ENCODE data around the gene RPL31.

The RPL31 gene

GRCh38 chr2:100992262-100992661 is 9.8 kb upstream of the RPL31 start:
- Histone ChIP-seq H3K9ac (ENCODE audit: low read depth in 1 of 2, low read length in 2 of 2) (no peak overlapping the region), H3K9me3 (ENCODE audit: control insufficient read depth in 2 of 2, low read length in 2 of 2) (no peaks in the 10 kb centered on the region), H3K4me1 (ENCODE audit: control insufficient read depth in 2 of 2, insufficient read depth in 2 of 2, low read length in 2 of 2) (no peaks in the 10 kb centered on the region), H3K27ac (ENCODE audit: low read depth in 2 of 2, low read length in 2 of 2) (no peak overlapping the region), H3K36me3 (ENCODE audit: control insufficient read depth in 2 of 2, insufficient read depth in 2 of 2, low read length in 2 of 2) (peaks cover 9 to 13% of the 10 kb centered on the region in 2 donors), H3K27me3 (ENCODE audit: control insufficient read depth in 2 of 2, insufficient read depth in 2 of 2, low read length in 2 of 2) (no peaks in the 10 kb centered on the region), H3K4me3 (ENCODE audit: low read length in 2 of 2) (no peak overlapping the region)

- H3K9me3 ChIP-seq (ENCODE audit: control insufficient read depth in 2 of 2, low read length in 2 of 2): no peaks in the 10 kb centered on the region
- peaks cover 9 to 13% of the 10 kb centered on the region in 2 donors for H3K36me3 ChIP-seq (ENCODE audit: control insufficient read depth in 2 of 2, insufficient read depth in 2 of 2, low read length in 2 of 2)
- H3K27me3 ChIP-seq (ENCODE audit: control insufficient read depth in 2 of 2, insufficient read depth in 2 of 2, low read length in 2 of 2): no peaks in the 10 kb centered on the region
- no peak overlapping the region for H3K27ac ChIP-seq (ENCODE audit: low read depth in 2 of 2, low read length in 2 of 2)
- no peaks in the 10 kb centered on the region for H3K4me1 ChIP-seq (ENCODE audit: control insufficient read depth in 2 of 2, insufficient read depth in 2 of 2, low read length in 2 of 2)
- H3K4me3 ChIP-seq (ENCODE audit: low read length in 2 of 2): no peak overlapping the region
- H3K9ac ChIP-seq (ENCODE audit: low read depth in 1 of 2, low read length in 2 of 2): no peak overlapping the region
These were observed 8.8 kb upstream of the RPL31 start for GRCh38 chr2:100993294-100993693.

GRCh38 chr2:100995309-100996075 is 6.6 kb upstream of the RPL31 start:
- Histone ChIP-seq H3K9me3 (ENCODE audit: control insufficient read depth in 2 of 2, low read length in 2 of 2) (no peaks in the 10 kb centered on the region), H3K4me3 (ENCODE audit: low read length in 2 of 2) (no peak overlapping the region), H3K4me1 (ENCODE audit: control insufficient read depth in 2 of 2, insufficient read depth in 2 of 2, low read length in 2 of 2) (no peaks in the 10 kb centered on the region), H3K27me3 (ENCODE audit: control insufficient read depth in 2 of 2, insufficient read depth in 2 of 2, low read length in 2 of 2) (no peaks in the 10 kb centered on the region), H3K36me3 (ENCODE audit: control insufficient read depth in 2 of 2, insufficient read depth in 2 of 2, low read length in 2 of 2) (peaks cover 9 to 12% of the 10 kb centered on the region in 2 donors), H3K27ac (ENCODE audit: low read depth in 2 of 2, low read length in 2 of 2) (no peak overlapping the region), H3K9ac (ENCODE audit: low read depth in 1 of 2, low read length in 2 of 2) (no peak overlapping the region)

- Histone ChIP-seq H3K27me3 (ENCODE audit: control insufficient read depth in 2 of 2, insufficient read depth in 2 of 2, low read length in 2 of 2) (no peaks in the 10 kb centered on the region), H3K9me3 (ENCODE audit: control insufficient read depth in 2 of 2, low read length in 2 of 2) (no peaks in the 10 kb centered on the region), H3K36me3 (ENCODE audit: control insufficient read depth in 2 of 2, insufficient read depth in 2 of 2, low read length in 2 of 2) (peaks cover 8 to 9% of the 10 kb centered on the region in 2 donors), H3K9ac (ENCODE audit: low read depth in 1 of 2, low read length in 2 of 2) (no peak overlapping the region), H3K27ac (ENCODE audit: low read depth in 2 of 2, low read length in 2 of 2) (no peak overlapping the region), H3K4me3 (ENCODE audit: low read length in 2 of 2) (no peak overlapping the region), H3K4me1 (ENCODE audit: control insufficient read depth in 2 of 2, insufficient read depth in 2 of 2, low read length in 2 of 2) (peaks cover 4 to 5% of the 10 kb centered on the region in 2 donors)
These were observed 4.4 kb upstream of the RPL31 start for GRCh38 chr2:100997509-100998234.

- Histone ChIP-seq H3K4me3 (ENCODE audit: low read length in 2 of 2) (no peak overlapping the region), H3K36me3 (ENCODE audit: control insufficient read depth in 2 of 2, insufficient read depth in 2 of 2, low read length in 2 of 2) (peaks cover 8 to 9% of the 10 kb centered on the region in 2 donors), H3K27ac (ENCODE audit: low read depth in 2 of 2, low read length in 2 of 2) (no peak overlapping the region), H3K9ac (ENCODE audit: low read depth in 1 of 2, low read length in 2 of 2) (no peak overlapping the region), H3K4me1 (ENCODE audit: control insufficient read depth in 2 of 2, insufficient read depth in 2 of 2, low read length in 2 of 2) (peaks cover 7 to 8% of the 10 kb centered on the region in 2 donors), H3K27me3 (ENCODE audit: control insufficient read depth in 2 of 2, insufficient read depth in 2 of 2, low read length in 2 of 2) (no peaks in the 10 kb centered on the region), H3K9me3 (ENCODE audit: control insufficient read depth in 2 of 2, low read length in 2 of 2) (no peaks in the 10 kb centered on the region)
These were observed 3.9 kb upstream of the RPL31 start for GRCh38 chr2:100998235-100998573.

GRCh38 chr2:100999995-101000394 is 2.1 kb upstream of the RPL31 start:
- H3K27me3 ChIP-seq (ENCODE audit: control insufficient read depth in 2 of 2, insufficient read depth in 2 of 2, low read length in 2 of 2): no peaks in the 10 kb centered on the region
- H3K36me3 ChIP-seq (ENCODE audit: control insufficient read depth in 2 of 2, insufficient read depth in 2 of 2, low read length in 2 of 2): peaks cover 15 to 22% of the 10 kb centered on the region in 2 donors
- no peak overlapping the region for H3K9ac ChIP-seq (ENCODE audit: low read depth in 1 of 2, low read length in 2 of 2)
- H3K4me1 ChIP-seq (ENCODE audit: control insufficient read depth in 2 of 2, insufficient read depth in 2 of 2, low read length in 2 of 2): peaks cover 15 to 18% of the 10 kb centered on the region in 2 donors
- no peaks in the 10 kb centered on the region for H3K9me3 ChIP-seq (ENCODE audit: control insufficient read depth in 2 of 2, low read length in 2 of 2)
- no peak overlapping the region for H3K4me3 ChIP-seq (ENCODE audit: low read length in 2 of 2)
- no peak overlapping the region for H3K27ac ChIP-seq (ENCODE audit: low read depth in 2 of 2, low read length in 2 of 2)

GRCh38 chr2:101002562-101003277 is 631 bp downstream of the RPL31 start:
- H3K27me3 ChIP-seq (ENCODE audit: control insufficient read depth in 2 of 2, insufficient read depth in 2 of 2, low read length in 2 of 2): no peaks in the 10 kb centered on the region
- peaks cover 15 to 18% of the 10 kb centered on the region in 2 donors for H3K4me1 ChIP-seq (ENCODE audit: control insufficient read depth in 2 of 2, insufficient read depth in 2 of 2, low read length in 2 of 2)
- peak overlapping the region; percentile 93 to 97 for H3K4me3 ChIP-seq (ENCODE audit: low read length in 2 of 2)
- H3K9me3 ChIP-seq (ENCODE audit: control insufficient read depth in 2 of 2, low read length in 2 of 2): no peaks in the 10 kb centered on the region
- peaks cover 42 to 43% of the 10 kb centered on the region in 2 donors for H3K36me3 ChIP-seq (ENCODE audit: control insufficient read depth in 2 of 2, insufficient read depth in 2 of 2, low read length in 2 of 2)
- H3K9ac ChIP-seq (ENCODE audit: low read depth in 1 of 2, low read length in 2 of 2): peak overlapping the region; percentile 96 to 98
- H3K27ac ChIP-seq (ENCODE audit: low read depth in 2 of 2, low read length in 2 of 2): peak overlapping the region; percentile 77 to 90

- Histone ChIP-seq H3K9me3 (ENCODE audit: control insufficient read depth in 2 of 2, low read length in 2 of 2) (no peaks in the 10 kb centered on the region), H3K27ac (ENCODE audit: low read depth in 2 of 2, low read length in 2 of 2) (no peak overlapping the region), H3K9ac (ENCODE audit: low read depth in 1 of 2, low read length in 2 of 2) (peak overlapping the region; percentile 96 to 98), H3K4me1 (ENCODE audit: control insufficient read depth in 2 of 2, insufficient read depth in 2 of 2, low read length in 2 of 2) (peaks cover 15 to 18% of the 10 kb centered on the region in 2 donors), H3K27me3 (ENCODE audit: control insufficient read depth in 2 of 2, insufficient read depth in 2 of 2, low read length in 2 of 2) (no peaks in the 10 kb centered on the region), H3K4me3 (ENCODE audit: low read length in 2 of 2) (peak overlapping the region; percentile 93 to 97), H3K36me3 (ENCODE audit: control insufficient read depth in 2 of 2, insufficient read depth in 2 of 2, low read length in 2 of 2) (peaks cover 46 to 48% of the 10 kb centered on the region in 2 donors)
These were observed 1.2 kb downstream of the RPL31 start for GRCh38 chr2:101003278-101003775.

GRCh38 chr2:101004620-101005325 is 2.7 kb downstream of the RPL31 start:
- Histone ChIP-seq H3K4me1 (ENCODE audit: control insufficient read depth in 2 of 2, insufficient read depth in 2 of 2, low read length in 2 of 2) (peaks cover 15 to 18% of the 10 kb centered on the region in 2 donors), H3K27ac (ENCODE audit: low read depth in 2 of 2, low read length in 2 of 2) (no peak overlapping the region), H3K36me3 (ENCODE audit: control insufficient read depth in 2 of 2, insufficient read depth in 2 of 2, low read length in 2 of 2) (peaks cover 49 to 53% of the 10 kb centered on the region in 2 donors), H3K9ac (ENCODE audit: low read depth in 1 of 2, low read length in 2 of 2) (no peak overlapping the region), H3K4me3 (ENCODE audit: low read length in 2 of 2) (no peak overlapping the region), H3K27me3 (ENCODE audit: control insufficient read depth in 2 of 2, insufficient read depth in 2 of 2, low read length in 2 of 2) (no peaks in the 10 kb centered on the region), H3K9me3 (ENCODE audit: control insufficient read depth in 2 of 2, low read length in 2 of 2) (no peaks in the 10 kb centered on the region)
